Breast epithelium (tissue), 3 donors: ENCODE data around the gene AMMECR1.

Experiments used
- POLR2AphosphoS5 ChIP-seq, 3 donors: sonication (generic); formaldehyde crosslinking; IDR thresholded peaks; one replicate each; pipeline ENCODE4 v1.6.1; 2017; ENCODE audit warnings: antibody characterized with exemption in 3 of 3
- TF ChIP-seq, protein P1 (sequence below), 3 donors: fragments of 450-650 bp; IDR thresholded peaks; one replicate each; pipeline ENCODE4 v1.5.1; 2016 to 2017; ENCODE audit warnings: antibody characterized with exemption in 3 of 3, mild to moderate bottlenecking in 3 of 3, moderate library complexity in 3 of 3

DNA sequence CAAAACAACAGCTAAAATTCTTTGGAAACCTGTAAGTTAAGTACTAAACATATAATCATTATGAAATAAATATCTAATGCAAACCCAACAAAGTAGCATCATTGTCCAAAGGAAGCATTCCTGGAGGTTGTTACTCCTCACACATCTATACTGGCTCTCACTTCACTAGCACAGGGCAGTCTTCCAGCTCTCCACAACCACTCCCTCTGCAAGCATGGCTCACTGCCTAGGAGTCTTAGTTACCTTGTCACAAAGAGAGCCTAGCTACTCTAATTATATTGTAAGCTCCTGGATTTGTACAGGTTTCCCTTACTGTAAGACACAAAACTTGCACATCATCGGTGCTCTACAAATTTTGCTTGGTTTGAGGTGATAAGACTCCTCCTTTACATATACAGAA, 76.1 kb downstream of the AMMECR1 start:
- TF ChIP-seq, protein P1, sequence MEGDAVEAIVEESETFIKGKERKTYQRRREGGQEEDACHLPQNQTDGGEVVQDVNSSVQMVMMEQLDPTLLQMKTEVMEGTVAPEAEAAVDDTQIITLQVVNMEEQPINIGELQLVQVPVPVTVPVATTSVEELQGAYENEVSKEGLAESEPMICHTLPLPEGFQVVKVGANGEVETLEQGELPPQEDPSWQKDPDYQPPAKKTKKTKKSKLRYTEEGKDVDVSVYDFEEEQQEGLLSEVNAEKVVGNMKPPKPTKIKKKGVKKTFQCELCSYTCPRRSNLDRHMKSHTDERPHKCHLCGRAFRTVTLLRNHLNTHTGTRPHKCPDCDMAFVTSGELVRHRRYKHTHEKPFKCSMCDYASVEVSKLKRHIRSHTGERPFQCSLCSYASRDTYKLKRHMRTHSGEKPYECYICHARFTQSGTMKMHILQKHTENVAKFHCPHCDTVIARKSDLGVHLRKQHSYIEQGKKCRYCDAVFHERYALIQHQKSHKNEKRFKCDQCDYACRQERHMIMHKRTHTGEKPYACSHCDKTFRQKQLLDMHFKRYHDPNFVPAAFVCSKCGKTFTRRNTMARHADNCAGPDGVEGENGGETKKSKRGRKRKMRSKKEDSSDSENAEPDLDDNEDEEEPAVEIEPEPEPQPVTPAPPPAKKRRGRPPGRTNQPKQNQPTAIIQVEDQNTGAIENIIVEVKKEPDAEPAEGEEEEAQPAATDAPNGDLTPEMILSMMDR (IDR thresholded peaks at IDR 0.05): no peak
- TF ChIP-seq POLR2AphosphoS5 (IDR thresholded peaks at IDR 0.05): no peak
